GM04503 (cell line): ENCODE results near the gene GPR137.

Experiments used
- DNase-seq: peaks from one replicate; pipeline ENCODE4 v3.0.0-alpha.2; 2012; ENCODE audit warnings: low read depth

GPR137 gene

GRCh38 chr11:64249563-64250414, 35.9 kb upstream of the GPR137 start:
- no peak for DNase-seq

DNA sequence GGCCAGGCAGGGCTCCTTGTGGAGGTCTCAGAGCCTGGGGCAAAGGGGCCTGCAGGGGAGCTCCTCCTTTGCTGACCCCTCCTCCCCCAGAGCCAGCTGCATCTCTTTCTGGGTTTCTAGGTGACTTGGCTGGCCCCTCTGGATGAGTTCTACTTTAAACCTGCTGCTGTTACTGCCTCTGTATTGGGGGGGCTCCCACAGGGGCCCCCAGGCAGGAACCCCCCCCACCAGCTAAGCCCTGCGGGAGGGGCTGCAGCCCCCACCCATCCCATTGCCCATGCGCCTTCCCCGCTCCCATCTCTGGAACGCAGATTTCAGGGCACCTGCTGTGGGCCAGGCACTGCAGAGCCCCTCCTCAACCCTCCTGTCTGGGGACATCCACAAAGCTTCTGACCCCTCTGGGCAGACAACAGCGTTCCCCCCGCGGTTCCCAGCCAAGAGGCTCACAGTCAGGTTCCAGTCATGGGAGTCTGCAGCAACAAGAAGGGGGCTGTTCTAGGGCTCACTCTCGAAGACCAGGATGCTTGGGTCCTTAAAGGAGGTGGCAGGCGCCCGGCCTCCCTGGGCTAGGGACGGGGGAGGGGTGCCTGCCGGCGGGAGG, 35.1 kb upstream of the GPR137 start:
- DNase-seq, result no peak

DNA sequence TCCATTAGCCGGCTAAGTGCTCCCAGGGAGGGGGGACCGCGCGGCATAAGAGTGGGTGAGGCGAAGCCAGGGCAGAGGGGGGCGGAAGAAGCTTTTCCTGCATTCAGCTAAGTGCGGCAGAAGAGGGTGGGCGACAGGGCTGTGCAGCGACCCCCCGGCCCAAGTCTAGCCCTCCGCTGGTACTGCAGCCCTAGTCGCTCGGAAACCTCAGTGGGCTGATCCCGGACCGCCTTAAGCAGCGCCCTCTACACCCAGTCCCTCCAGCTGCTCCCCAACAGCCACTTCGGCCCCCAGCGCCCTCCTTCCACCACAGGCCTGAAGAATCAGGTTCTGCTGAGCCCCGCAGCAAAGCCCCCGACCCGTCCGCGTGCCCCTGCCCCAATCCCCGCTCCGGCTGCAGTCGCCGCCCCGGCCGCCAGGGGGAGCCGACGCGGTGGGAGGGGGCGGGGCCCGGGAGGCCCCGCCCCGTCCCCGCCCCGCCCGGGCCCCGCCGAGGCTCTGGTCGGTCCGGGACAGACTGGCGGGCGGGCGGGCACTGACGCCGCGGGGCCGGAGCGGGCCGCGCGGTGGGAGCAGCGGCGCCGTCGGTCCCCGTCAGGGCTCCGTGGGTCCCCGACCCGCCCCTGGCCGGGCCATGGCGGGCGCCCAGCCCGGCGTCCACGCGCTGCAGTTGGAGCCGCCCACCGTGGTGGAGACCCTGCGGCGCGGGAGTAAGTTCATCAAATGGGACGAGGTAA, 34.5 kb upstream of the GPR137 start, which contains the start of gene PLCB3:
TSS of gene PLCB3 (plus strand) at position 515 of the 737 bp plus-strand sequence. CDS start at position 635, 120 bp downstream.
- DNase-seq, result no peak

GRCh38 chr11:64251753-64252002, 34.0 kb upstream of the GPR137 start:
- no peak for DNase-seq

DNA sequence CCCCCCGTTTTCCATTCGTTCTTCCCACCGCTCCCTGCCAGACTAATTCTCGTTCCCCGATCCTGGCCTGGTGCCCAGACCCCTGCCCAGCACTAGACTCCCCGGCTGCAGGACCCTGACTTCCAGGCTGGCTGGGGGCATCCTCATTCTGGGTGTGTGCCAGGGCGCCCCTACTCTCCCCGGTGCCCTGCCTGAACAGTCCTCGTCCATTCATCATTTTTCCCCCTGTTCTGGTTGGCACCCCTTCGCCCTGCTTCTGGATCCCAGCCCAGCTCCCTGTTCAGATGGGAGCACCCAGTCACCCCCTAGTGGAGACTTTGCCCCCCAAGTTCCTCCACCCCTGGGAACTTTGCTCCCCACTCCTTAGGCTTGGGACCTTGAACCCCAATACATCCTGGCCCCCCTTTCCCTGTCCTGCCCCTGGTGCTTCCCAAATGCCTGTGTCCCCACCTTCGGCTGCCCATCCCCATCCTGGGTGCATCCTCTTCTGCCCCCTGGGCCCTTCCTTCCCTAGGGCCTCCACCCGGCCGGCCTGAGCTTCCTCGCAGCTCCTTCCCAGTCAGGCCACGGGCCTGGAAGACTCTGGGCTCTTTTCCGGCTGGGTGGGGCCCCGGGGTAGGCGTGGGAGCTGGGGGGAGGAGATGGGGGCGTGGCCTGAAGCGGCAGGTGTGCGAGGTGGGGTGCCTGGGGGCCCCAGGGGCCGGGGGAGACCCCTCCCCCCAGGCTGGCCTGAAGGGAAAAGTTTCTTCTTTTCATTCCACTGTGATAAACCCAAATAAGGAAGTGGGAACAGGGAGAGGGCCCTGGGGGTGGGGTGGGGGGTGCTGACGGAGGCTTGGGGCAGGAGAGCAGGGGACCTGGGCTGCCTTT, 33.4 kb upstream of the GPR137 start:
- no peak for DNase-seq

GRCh38 chr11:64253043-64253442, 32.6 kb upstream of the GPR137 start:
- no peak for DNase-seq

DNA sequence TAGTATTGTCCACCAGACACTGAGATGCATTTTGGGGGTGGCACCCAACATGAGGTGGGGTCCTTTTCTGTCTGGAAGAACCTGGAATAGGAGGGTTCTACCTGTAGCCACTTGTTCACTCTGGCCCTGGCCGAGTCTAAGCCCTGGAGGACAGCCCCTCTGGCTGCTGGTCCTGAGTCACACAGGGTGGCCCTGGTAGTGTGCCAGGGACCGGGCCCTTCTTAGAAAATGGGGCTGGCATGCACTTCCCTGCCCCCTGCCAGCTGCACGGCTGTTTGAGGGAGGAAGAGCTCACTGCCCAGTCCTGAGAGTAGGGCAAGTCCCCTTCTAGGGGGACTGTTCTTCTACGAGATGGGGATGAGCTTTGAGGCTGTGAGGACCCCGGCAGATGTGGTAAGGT, 32.2 kb upstream of the GPR137 start:
- no peak for DNase-seq

- no peak for DNase-seq
Observed at GRCh38 chr11:64254326-64254725, 31.3 kb upstream of the GPR137 start.

GRCh38 chr11:64255135-64256128, 30.2 kb upstream of the GPR137 start:
- no peak for DNase-seq

- DNase-seq, result no peak
Observed at GRCh38 chr11:64256300-64256699, 29.3 kb upstream of the GPR137 start.

GRCh38 chr11:64258356-64258755, 27.3 kb upstream of the GPR137 start:
- no peak for DNase-seq

- DNase-seq, result no peak
Observed at GRCh38 chr11:64258946-64259532, 26.6 kb upstream of the GPR137 start.

GRCh38 chr11:64259533-64260067, 26.0 kb upstream of the GPR137 start:
- no peak for DNase-seq

DNA sequence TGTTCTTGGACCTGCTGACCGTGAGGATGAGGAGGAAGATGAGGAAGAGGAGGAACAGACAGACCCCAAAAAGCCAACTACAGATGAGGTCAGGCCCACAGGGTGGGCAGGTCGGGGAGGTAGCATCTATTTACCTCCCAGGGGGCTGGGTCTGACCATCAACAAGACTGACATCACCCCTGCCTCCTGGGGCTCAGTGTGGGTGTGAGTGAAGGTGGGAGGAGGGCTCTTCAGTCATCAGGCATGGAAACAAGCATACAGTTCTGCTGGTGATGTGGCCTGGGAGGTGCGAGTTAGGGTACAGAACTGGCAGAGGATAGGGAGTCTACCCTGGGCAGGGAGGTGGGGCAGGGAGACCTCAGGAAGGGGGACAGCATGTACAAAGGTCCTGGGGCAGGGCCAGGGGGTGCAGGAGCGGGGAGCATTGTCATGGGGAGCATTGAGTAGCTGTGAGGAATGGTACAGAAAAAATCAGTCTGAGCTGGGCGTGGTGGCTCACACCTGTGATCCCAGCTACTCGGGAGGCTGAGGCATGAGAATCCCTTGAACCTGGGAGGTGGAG, 25.4 kb upstream of the GPR137 start:
- DNase-seq, result no peak

DNA sequence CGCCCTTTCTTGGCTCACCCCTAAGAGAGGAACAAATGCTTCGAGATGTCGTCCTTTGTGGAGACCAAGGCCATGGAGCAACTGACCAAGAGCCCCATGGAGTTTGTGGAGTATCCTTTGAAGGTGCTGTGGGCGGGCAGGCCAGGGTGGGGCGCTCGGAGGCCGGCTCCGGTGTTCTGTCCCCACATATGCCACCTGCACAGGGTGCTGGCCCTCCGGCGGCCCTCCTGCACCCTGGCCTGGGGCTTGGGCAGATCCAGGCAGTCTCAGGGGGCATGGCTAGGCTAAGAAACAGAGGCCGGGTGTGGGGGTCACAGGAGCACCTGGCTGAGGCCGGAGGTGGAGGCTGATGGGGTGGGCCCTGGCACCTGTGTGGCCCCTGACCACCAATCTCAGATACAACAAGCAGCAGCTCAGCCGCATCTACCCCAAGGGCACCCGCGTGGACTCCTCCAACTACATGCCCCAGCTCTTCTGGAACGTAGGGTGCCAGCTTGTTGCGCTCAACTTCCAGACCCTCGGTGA, 24.0 kb upstream of the GPR137 start:
- DNase-seq, result no peak

- DNase-seq, result no peak
Observed at GRCh38 chr11:64262271-64263002, 23.2 kb upstream of the GPR137 start.

DNA sequence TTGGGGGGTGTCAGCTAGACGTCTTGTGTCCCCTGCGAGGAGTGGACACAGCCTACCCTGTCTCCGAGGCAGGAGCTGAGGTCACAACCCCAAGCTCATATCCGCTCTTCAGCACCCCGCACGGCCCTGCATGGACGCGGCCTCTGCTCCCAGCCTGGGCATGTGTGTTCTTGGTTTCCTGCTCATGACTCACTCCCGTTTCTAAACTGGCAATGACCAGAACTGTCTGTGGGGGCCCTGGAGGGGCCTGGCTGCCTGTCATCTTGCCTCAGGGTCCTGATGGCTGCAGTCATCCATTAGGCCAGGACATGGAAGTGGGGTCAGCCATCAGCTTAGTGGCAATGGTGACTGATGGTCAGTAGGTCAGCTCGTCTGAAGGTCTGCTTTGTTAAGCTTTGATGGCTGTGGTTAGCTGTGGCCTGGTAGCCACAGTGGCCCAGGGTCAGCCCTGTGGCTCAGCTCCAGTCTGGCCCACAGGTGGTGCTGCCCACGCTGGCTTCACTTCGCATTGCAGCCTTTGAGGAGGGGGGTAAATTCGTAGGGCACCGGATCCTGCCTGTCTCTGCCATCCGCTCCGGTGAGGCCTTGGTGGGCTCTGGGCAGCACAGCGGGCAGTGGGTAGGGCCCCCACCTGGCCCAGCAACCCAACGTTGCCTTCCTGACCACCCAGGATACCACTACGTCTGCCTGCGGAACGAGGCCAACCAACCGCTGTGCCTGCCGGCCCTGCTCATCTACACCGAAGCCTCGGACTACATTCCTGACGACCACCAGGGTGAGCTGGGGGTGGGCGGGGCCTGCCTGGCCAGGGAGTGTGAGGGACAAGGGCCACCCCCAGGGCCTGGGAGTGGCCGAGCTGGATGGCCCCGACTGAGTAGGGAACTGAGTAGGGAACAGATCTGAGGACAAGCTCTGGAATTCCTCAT, 22.4 kb upstream of the GPR137 start:
- DNase-seq, result no peak

GRCh38 chr11:64263947-64264317, 21.7 kb upstream of the GPR137 start:
- no peak for DNase-seq
